ENCODE results near the gene ANKFN1.

Gene ANKFN1

GRCh38 chr17:56291226-56291805 lies 138.0 kb downstream of the ANKFN1 start:
- no peak for DNase-seq

GRCh38 chr17:56292010-56292409 lies 138.7 kb downstream of the ANKFN1 start:
- no peak for DNase-seq

- DNase-seq = no peak
Observed at GRCh38 chr17:56292578-56292977, 139.3 kb downstream of the ANKFN1 start.

GRCh38 chr17:56297184-56297583 lies 143.9 kb downstream of the ANKFN1 start:
- DNase-seq = no peak

- DNase-seq = no peak
Observed at GRCh38 chr17:56298846-56299245, 145.6 kb downstream of the ANKFN1 start.

GRCh38 chr17:56300144-56300543 lies 146.9 kb downstream of the ANKFN1 start:
- DNase-seq = no peak

- DNase-seq = no peak
Observed at GRCh38 chr17:56305007-56305406, 151.7 kb downstream of the ANKFN1 start.

- no peak for DNase-seq
Observed at GRCh38 chr17:56309897-56310296, 156.6 kb downstream of the ANKFN1 start.

GRCh38 chr17:56310782-56311181 lies 157.5 kb downstream of the ANKFN1 start:
- DNase-seq = no peak

- DNase-seq = no peak
Observed at GRCh38 chr17:56313201-56313600, 159.9 kb downstream of the ANKFN1 start.

GRCh38 chr17:56314026-56314425 lies 160.8 kb downstream of the ANKFN1 start:
- DNase-seq = no peak

- no peak for DNase-seq
Observed at GRCh38 chr17:56314984-56315602, 161.8 kb downstream of the ANKFN1 start.

- DNase-seq = no peak
Observed at GRCh38 chr17:56316604-56317003, 163.3 kb downstream of the ANKFN1 start.

- DNase-seq = no peak
Observed at GRCh38 chr17:56317351-56318208, 164.3 kb downstream of the ANKFN1 start.

- DNase-seq = peak; percentile 39 to 67
Observed at GRCh38 chr17:56319531-56319930, 166.3 kb downstream of the ANKFN1 start.

- DNase-seq = no peak
Observed at GRCh38 chr17:56320443-56320842, 167.2 kb downstream of the ANKFN1 start.

- DNase-seq = no peak
Observed at GRCh38 chr17:56322991-56323390, 169.7 kb downstream of the ANKFN1 start.

GRCh38 chr17:56324676-56325075 lies 171.4 kb downstream of the ANKFN1 start:
- no peak for DNase-seq

GRCh38 chr17:56325313-56326000 lies 172.2 kb downstream of the ANKFN1 start:
- no peak for DNase-seq

- no peak for DNase-seq
Observed at GRCh38 chr17:56326001-56326359, 172.7 kb downstream of the ANKFN1 start.

- DNase-seq = no peak
Observed at GRCh38 chr17:56347639-56348038, 194.4 kb downstream of the ANKFN1 start.

- no peak for DNase-seq
Observed at GRCh38 chr17:56350592-56350991, 197.3 kb downstream of the ANKFN1 start.

- DNase-seq = no peak
Observed at GRCh38 chr17:56351675-56352074, 198.4 kb downstream of the ANKFN1 start.

- no peak for DNase-seq
Observed at GRCh38 chr17:56358651-56359050, 205.4 kb downstream of the ANKFN1 start.

All from NCI-H526 (cell line).